Germinal center (tissue), 1 donor: Measurements from ENCODE around the gene OR10G6.
"Not testable (repeated sequence)": the region's sequence is repeated elsewhere in the genome, so short reads cannot be mapped to it uniquely, and the experiment has no call there.

Experiments used
- DNase-seq: peaks from one replicate; pipeline ENCODE4 v3.0.0; 2012; ENCODE audit warnings: mixed read lengths, low spot score

OR10G6 gene

GRCh38 chr11:123995119-123995518, at the start of gene OR10G6:
OR10G6 (minus strand) TSS chr11:123995161; CDS start chr11:123995161, 0 bp downstream.
- no peak for DNase-seq

GRCh38 chr11:124043420-124043819, 48.5 kb upstream of the OR10G6 start:
- DNase-seq, result no peak

GRCh38 chr11:124041254-124041653, 46.3 kb upstream of the OR10G6 start, which contains the start of gene OR10G7:
OR10G7 (minus strand) TSS chr11:124041325; CDS start chr11:124039001, 2,324 bp downstream.
- no peak for DNase-seq

GRCh38 chr11:124039557-124039956, 44.6 kb upstream of the OR10G6 start:
- DNase-seq, result no peak

- DNase-seq, result no peak
Observed at GRCh38 chr11:124036666-124037065, 41.7 kb upstream of the OR10G6 start.

- DNase-seq, result no peak
Observed at GRCh38 chr11:124026498-124026897, 31.5 kb upstream of the OR10G6 start, which contains the start of gene OR10G8. OR10G8 (plus strand) TSS chr11:124026798; CDS start chr11:124029623, 2,825 bp downstream.

GRCh38 chr11:124015837-124016236, 20.9 kb upstream of the OR10G6 start:
- DNase-seq, result not testable (repeated sequence)

GRCh38 chr11:124012697-124013096, 17.7 kb upstream of the OR10G6 start, which contains the start of gene OR10G4:
OR10G4 (plus strand) TSS chr11:124012997; CDS start chr11:124015575, 2,578 bp downstream.
- DNase-seq, result no peak

- no peak for DNase-seq
Observed at GRCh38 chr11:123979311-123979710, 15.7 kb downstream of the OR10G6 start.

GRCh38 chr11:123977731-123978347, 17.1 kb downstream of the OR10G6 start, which contains the start of gene OR10S1:
OR10S1 (minus strand) TSS chr11:123977781; CDS start chr11:123977664, 117 bp downstream.
- DNase-seq, result no peak

- DNase-seq, result no peak
Observed at GRCh38 chr11:123976770-123977560, 18.0 kb downstream of the OR10G6 start.

- no peak for DNase-seq
Observed at GRCh38 chr11:123973816-123974215, 21.1 kb downstream of the OR10G6 start.

- DNase-seq, result no peak
Observed at GRCh38 chr11:123956752-123957151, 38.2 kb downstream of the OR10G6 start.

- DNase-seq, result no peak
Observed at GRCh38 chr11:123945132-123945531, 49.8 kb downstream of the OR10G6 start.
